H1 (cell line): ENCODE data around the gene RAP1GDS1. TPM values are rescaled to one million over a fixed set of nuclear protein-coding genes. Genes with fewer than 3 reads are reported as not detected.

Experiments
- CTCF ChIA-PET: fragments of 300-600 bp; sonication (Branson Sonifier 250); formaldehyde crosslinking; loops from one replicate; lab custom pipeline; 2021; ENCODE audit not compliant: partially characterized antibody; lab: Charles Lee
- POLR2A ChIA-PET: fragments of 300-600 bp; sonication (Branson Sonifier 250); formaldehyde crosslinking; loops from one replicate; lab custom pipeline; 2021; ENCODE audit warnings: inconsistent platforms; ENCODE audit not compliant: partially characterized antibody; lab: Charles Lee
- DNase-seq, 2 experiments: peaks; one replicate each; pipeline versions ENCODE4 v3.0.0 to v3.0.0-alpha.2; 2010 to 2022; ENCODE audit warnings: low spot score in 2 of 2, low read depth in 1 of 2, mixed read lengths in 1 of 2
- FAIRE-seq: peaks from 2 replicates; lab custom pipeline; 2011; peaks lifted over from hg19 to GRCh38; lab: Jason Lieb, UNC
- H2AFZ ChIP-seq: 2 replicates; pipeline ENCODE4 v1.8.1; 2012; ENCODE audit warnings: low read length, inconsistent platforms
- H2AK5ac ChIP-seq: 2 replicates; pipeline ENCODE4 v1.6.1; 2013; ENCODE audit warnings: low read depth, low read length
- H2BK120ac ChIP-seq: replicated peaks from 2 replicates; pipeline ENCODE3; 2013; ENCODE audit warnings: low read depth, low read length, inconsistent platforms
- H2BK12ac ChIP-seq: 2 replicates; pipeline ENCODE4 v1.6.1; 2013; ENCODE audit warnings: low read depth, low read length
- H2BK15ac ChIP-seq: 2 replicates; pipeline ENCODE4 v1.6.1; 2013; ENCODE audit warnings: low read length
- H2BK20ac ChIP-seq: 2 replicates; pipeline ENCODE4 v1.6.1; 2013; ENCODE audit warnings: low read length
- H2BK5ac ChIP-seq: 2 replicates; pipeline ENCODE4 v1.6.1; 2013; ENCODE audit warnings: low read depth, low read length
- H3K14ac ChIP-seq: 2 replicates; pipeline ENCODE4 v1.6.1; 2013; ENCODE audit warnings: inconsistent platforms; ENCODE audit not compliant: insufficient read length
- H3K18ac ChIP-seq: 2 replicates; pipeline ENCODE4 v1.6.1; 2013; ENCODE audit warnings: low read length; ENCODE audit errors: extremely low read depth
- H3K23ac ChIP-seq: 2 replicates; pipeline ENCODE4 v1.6.1; 2013; ENCODE audit warnings: inconsistent platforms; ENCODE audit not compliant: insufficient read length
- H3K23me2 ChIP-seq: 2 replicates; pipeline ENCODE4 v1.6.1; 2013; ENCODE audit warnings: low read depth, low read length
- H3K27ac ChIP-seq: 2 replicates; pipeline ENCODE4 v1.6.1; 2011; ENCODE audit warnings: low read depth, low read length, inconsistent platforms
- H3K27me3 ChIP-seq, 4 experiments: replicated peaks in 1 of 4; 1 replicate in 1 of 4; 2 replicates in 3 of 4; pipeline versions ENCODE4 v1.6.1 to v1.8.1; 2011 to 2013; ENCODE audit warnings: low read length in 3 of 4, mild to moderate bottlenecking in 3 of 4, inconsistent platforms in 2 of 4, mixed read lengths in 2 of 4, moderate library complexity in 1 of 4; ENCODE audit not compliant: control insufficient read depth in 3 of 4, insufficient read depth in 3 of 4; ENCODE audit errors: extremely low read depth in 1 of 4
- H3K36me3 ChIP-seq, 4 experiments: 2 replicates each; pipeline versions ENCODE4 v1.6.1 to v1.8.1; 2011 to 2013; ENCODE audit warnings: mild to moderate bottlenecking in 4 of 4, low read length in 3 of 4, moderate library complexity in 2 of 4, control low read depth in 1 of 4, inconsistent platforms in 1 of 4; ENCODE audit not compliant: insufficient read depth in 4 of 4, control insufficient read depth in 2 of 4
- H3K4ac ChIP-seq: replicated peaks from 2 replicates; pipeline ENCODE3; 2013; ENCODE audit warnings: low read length, low read depth, mixed read lengths, inconsistent platforms; ENCODE audit not compliant: insufficient read length
- H3K4me1 ChIP-seq, 4 experiments: replicated peaks in 1 of 4; 1 replicate in 1 of 4; 2 replicates in 3 of 4; pipeline versions ENCODE4 v1.6.1 to v1.8.1; 2011 to 2013; ENCODE audit warnings: low read length in 3 of 4, inconsistent platforms in 2 of 4, mixed read lengths in 1 of 4; ENCODE audit not compliant: insufficient read depth in 4 of 4, control insufficient read depth in 3 of 4
- H3K4me2 ChIP-seq, 2 experiments: 2 replicates each; pipeline versions ENCODE4 v1.6.1 to v1.8.1; 2011 to 2013; ENCODE audit warnings: low read depth in 2 of 2, low read length in 2 of 2, control low read depth in 1 of 2, inconsistent platforms in 1 of 2, mild to moderate bottlenecking in 1 of 2; ENCODE audit not compliant: insufficient read depth in 1 of 2
- H3K4me3 ChIP-seq, 4 experiments: fragments of 200-600, 300-600 bp in 1 of 4; sonication (generic), shearing (Covaris generic), sonication (Bioruptor Twin) in 1 of 4; 2 replicates each; pipeline versions ENCODE4 v1.5.1 to v1.8.1; 2011 to 2016; ENCODE audit warnings: low read length in 4 of 4, low read depth in 3 of 4, control low read depth in 2 of 4, inconsistent platforms in 2 of 4, mild to moderate bottlenecking in 2 of 4, mixed read lengths in 1 of 4, moderate library complexity in 1 of 4; ENCODE audit not compliant: insufficient read depth in 2 of 4; ENCODE audit errors: extremely low read depth in 1 of 4
- H3K56ac ChIP-seq: replicated peaks from 2 replicates; pipeline ENCODE3; 2013; ENCODE audit warnings: low read depth, mild to moderate bottlenecking, mixed read lengths, low read length, inconsistent platforms; ENCODE audit not compliant: insufficient read length
- H3K79me1 ChIP-seq: 2 replicates; pipeline ENCODE4 v1.6.1; 2013; ENCODE audit warnings: low read depth, low read length, control low read depth
- H3K79me2 ChIP-seq, 2 experiments: 2 replicates each; pipeline versions ENCODE4 v1.6.1 to v1.8.1; 2012 to 2013; ENCODE audit warnings: low read length in 2 of 2, mild to moderate bottlenecking in 2 of 2, inconsistent platforms in 1 of 2; ENCODE audit not compliant: insufficient read depth in 2 of 2, control insufficient read depth in 1 of 2
- H3K9ac ChIP-seq, 4 experiments: replicated peaks in 1 of 4; 1 replicate in 1 of 4; 2 replicates in 3 of 4; pipeline versions ENCODE4 v1.6.1 to v1.8.1; 2011 to 2013; ENCODE audit warnings: low read depth in 3 of 4, low read length in 3 of 4, control low read depth in 2 of 4, mild to moderate bottlenecking in 2 of 4, moderate library complexity in 2 of 4, inconsistent platforms in 1 of 4; ENCODE audit errors: extremely low read depth in 1 of 4
- H3K9me3 ChIP-seq, 2 experiments: 2 replicates each; pipeline versions ENCODE4 v1.6.1 to v1.8.1; 2012 to 2013; ENCODE audit warnings: mild to moderate bottlenecking in 2 of 2, moderate library complexity in 2 of 2, control low read depth in 1 of 2, inconsistent platforms in 1 of 2, low read depth in 1 of 2, low read length in 1 of 2, mixed read lengths in 1 of 2; ENCODE audit not compliant: insufficient read depth in 2 of 2
- H4K20me1 ChIP-seq, 2 experiments: replicated peaks in 1 of 2; 2 replicates each; pipeline versions ENCODE3 to v1.8.1; 2011 to 2013; ENCODE audit warnings: inconsistent platforms in 2 of 2, low read length in 2 of 2, mild to moderate bottlenecking in 1 of 2; ENCODE audit not compliant: insufficient read depth in 2 of 2, control insufficient read depth in 1 of 2
- H4K5ac ChIP-seq: 2 replicates; pipeline ENCODE4 v1.6.1; 2013; ENCODE audit warnings: low read length, low read depth, mixed read lengths, inconsistent platforms; ENCODE audit not compliant: insufficient read length
- H4K8ac ChIP-seq: 2 replicates; pipeline ENCODE4 v1.8.0; 2013; ENCODE audit warnings: mild to moderate bottlenecking, moderate library complexity, low read length, inconsistent platforms; ENCODE audit not compliant: insufficient read depth; ENCODE audit errors: extremely low read depth
- H4K91ac ChIP-seq: replicated peaks from 2 replicates; pipeline ENCODE3; 2013; ENCODE audit warnings: low read length, mixed read lengths, inconsistent platforms; ENCODE audit not compliant: insufficient read length
- BRCA1 ChIP-seq: IDR thresholded peaks from 2 replicates; pipeline ENCODE4 v1.6.1; 2012; ENCODE audit warnings: low read depth, low read length, improper control_type of control experiment
- CBX5 ChIP-seq: fragments of 300-800, 300-1000 bp; sonication (generic); IDR thresholded peaks from 2 replicates; pipeline ENCODE4 v1.7.1; 2016; ENCODE audit warnings: antibody characterized with exemption, low read length, low read depth
- CREB1 ChIP-seq: IDR thresholded peaks from 2 replicates; pipeline ENCODE4 v1.6.1; 2012; ENCODE audit warnings: inconsistent platforms
- EGR1 ChIP-seq: IDR thresholded peaks from 2 replicates; pipeline ENCODE4 v1.6.1; 2011; ENCODE audit warnings: low read depth, low read length, borderline replicate concordance
- EP300 ChIP-seq, 2 experiments: IDR thresholded peaks; 1 replicate in 1 of 2; 2 replicates in 1 of 2; pipeline ENCODE4 v1.6.1; 2011 to 2012; ENCODE audit warnings: low read depth in 2 of 2, low read length in 2 of 2, mild to moderate bottlenecking in 2 of 2, borderline replicate concordance in 1 of 2, inconsistent platforms in 1 of 2, moderate library complexity in 1 of 2
- GTF2F1 ChIP-seq: IDR thresholded peaks from 2 replicates; pipeline ENCODE4 v1.6.1; 2012; ENCODE audit warnings: low read depth, low read length, improper control_type of control experiment, borderline replicate concordance
- JUN ChIP-seq: IDR thresholded peaks from 2 replicates; pipeline ENCODE4 v1.6.1; 2011; ENCODE audit warnings: low read depth, mild to moderate bottlenecking, improper control_type of control experiment, low read length
- NRF1 ChIP-seq: IDR thresholded peaks from 2 replicates; pipeline ENCODE4 v1.6.1; 2011; ENCODE audit warnings: mild to moderate bottlenecking, low read depth, low read length, improper control_type of control experiment
- PHF8 ChIP-seq: fragments of 200-600 bp; sonication (generic); conservative IDR thresholded peaks from 2 replicates; pipeline ENCODE4 v1.7.1; 2012; ENCODE audit warnings: low read depth, mild to moderate bottlenecking, inconsistent platforms, low read length, moderate library complexity
- RXRA ChIP-seq: IDR thresholded peaks from 2 replicates; pipeline ENCODE4 v1.6.1; 2011; ENCODE audit warnings: low read depth, mild to moderate bottlenecking, low read length, moderate library complexity; ENCODE audit not compliant: insufficient read depth
- SP1 ChIP-seq: IDR thresholded peaks from 2 replicates; pipeline ENCODE4 v1.6.1; 2011; ENCODE audit warnings: low read depth, low read length
- TBP ChIP-seq: IDR thresholded peaks from 2 replicates; pipeline ENCODE4 v1.6.1; 2011; ENCODE audit warnings: low read depth, low read length, improper control_type of control experiment
- TCF12 ChIP-seq: IDR thresholded peaks from 2 replicates; pipeline ENCODE4 v1.6.1; 2011; ENCODE audit warnings: low read depth, mild to moderate bottlenecking, low read length
- WGBS, 2 experiments: shearing (Covaris generic) in 1 of 2; methylation state at CpG; one replicate each; pipeline versions ENCODE4 v1.1.6 to v1.1.7; 2013 to 2015; ENCODE audit warnings: low lambda C conversion rate in 2 of 2, mixed read lengths in 2 of 2, inconsistent platforms in 1 of 2, low coverage in 1 of 2, missing lambda C conversion rate in 1 of 2; ENCODE audit not compliant: insufficient replicate concordance in 2 of 2, insufficient coverage in 1 of 2, insufficient read length in 1 of 2; ENCODE audit errors: extremely low coverage in 1 of 2, missing lambda C conversion rate in 1 of 2; 5-methylcytosine and 5-hydroxymethylcytosine counted together
- polyA plus RNA-seq, 7 experiments: library from polyadenylated mRNA; depleted of rRNA in 3 of 7; stranded (reverse) in 5 of 7; unstranded in 2 of 7; fragments of >200 nt in 5 of 7; fragments of 200-250 nt in 2 of 7; gene quantifications; 1 replicate in 5 of 7; 2 replicates in 1 of 7; 4 replicates in 1 of 7; pipeline versions ENCODE4 v1.2.1 to v1.2.3, GENCODE V29; 2011 to 2013; ENCODE audit warnings: missing spikeins in 2 of 7, mixed read lengths in 2 of 7
- total RNA-seq: library from RNA; stranded (reverse); fragmentation: NEBNext Ultra II Directional; extraction: Animal tissue kit (Norgen Biotek cat#: 25700); gene quantifications from 2 replicates; pipeline ENCODE4 v1.2.1, GENCODE V29; 2021

RAP1GDS1 gene
- total and polyA plus RNA-seq, 2 of the 8 experiments (the other 6 are each of a cell fraction or from before 2014, with no cell fraction given) = 12.8 to 31.9 TPM

DNA sequence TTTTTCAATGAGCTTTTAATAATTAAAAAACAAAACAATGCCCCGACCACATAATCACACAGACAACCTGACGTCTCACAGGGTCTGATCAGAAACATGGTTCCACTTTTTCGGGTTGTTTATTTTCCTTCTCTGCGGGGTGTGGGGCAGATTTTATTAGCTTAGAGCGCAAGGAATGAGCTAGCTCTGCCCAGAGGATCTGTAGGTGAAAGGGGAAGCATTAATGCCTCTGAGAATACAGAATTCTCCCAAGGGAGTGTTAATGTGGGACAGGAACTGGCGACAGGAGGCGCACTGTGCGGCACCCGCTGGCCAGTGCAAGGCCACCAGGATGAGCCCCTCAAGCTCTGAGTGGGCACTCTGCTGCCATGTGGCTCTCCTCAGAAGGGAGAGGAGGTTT lies 215.7 kb downstream of the RAP1GDS1 start:
- ChIA-PET POLR2A (no interaction called here), CTCF (interaction anchor here (0.6 to 1.5 kb wide), 4 partner anchors 9 to 518 kb away, joined by 3 to 9 read pairs (median 3); no protein-coding TSS in a partner anchor)
- Histone ChIP-seq H3K36me3 (peaks cover 0 to under 1% (median 0%) of the 10 kb centered on the region in 4 experiments; a peak in 1 of 8 replicates), H2BK5ac (no peak overlapping the region), H2AK5ac (no peak overlapping the region), H3K9ac (no peak overlapping the region), H3K23me2 (no peaks in the 10 kb centered on the region), H2BK120ac (no peak overlapping the region), H3K4me2 (no peak overlapping the region), H4K8ac (no peak overlapping the region), H2AFZ (no peak overlapping the region), H3K18ac (no peak overlapping the region), H3K4me1 (no peaks in the 10 kb centered on the region), H3K27ac (no peak overlapping the region), H3K79me1 (no peaks in the 10 kb centered on the region), H4K20me1 (no peaks in the 10 kb centered on the region), H2BK15ac (no peak overlapping the region), H3K56ac (no peak overlapping the region), H3K79me2 (no peaks in the 10 kb centered on the region), H3K9me3 (no peaks in the 10 kb centered on the region), H3K23ac (no peak overlapping the region), H4K91ac (no peak overlapping the region)
- DNase-seq = no peak
- FAIRE-seq = no peak
- WGBS, 2 experiments = 93% methylated on average over 9 of the region's 9 CpGs; no CpG with 5 or more reads in 1 of the 2 experiments
- no peak for TF ChIP-seq SP1
- no peak for TF ChIP-seq JUN
- no peak for TF ChIP-seq EGR1
- no peak for TF ChIP-seq EP300 (IDR thresholded peaks at IDR 0.05; ENCODE audit: borderline replicate concordance in 1 of 2, low read depth in 2 of 2, low read length in 2 of 2)
- no peak for TF ChIP-seq GTF2F1
- no peak for TF ChIP-seq CREB1
- TF ChIP-seq BRCA1 = no peak
- no peak for TF ChIP-seq RXRA
- no peak for TF ChIP-seq NRF1
- no peak for TF ChIP-seq TCF12
- no peak for TF ChIP-seq PHF8
- no peak for TF ChIP-seq CBX5
- no peak for TF ChIP-seq TBP
- TF ChIP-seq, all 59 proteins: peak for 0
- H3K27me3 ChIP-seq = no peaks in the 10 kb centered on the region
- no peak overlapping the region for H2BK20ac ChIP-seq
- no peak overlapping the region for H3K14ac ChIP-seq
- H2BK12ac ChIP-seq = no peak overlapping the region
- H3K4ac ChIP-seq = no peak overlapping the region
- H3K4me3 ChIP-seq = no peak overlapping the region
- no peak overlapping the region for H4K5ac ChIP-seq
